Measurements from ENCODE around the gene NPM3.
A peak's percentile ranks its signal among the peaks of the same experiment; 100 is the strongest.
"Not testable (repeated sequence)": the region's sequence is repeated elsewhere in the genome, so short reads cannot be mapped to it uniquely, and the experiment has no call there.

The NPM3 gene

DNA sequence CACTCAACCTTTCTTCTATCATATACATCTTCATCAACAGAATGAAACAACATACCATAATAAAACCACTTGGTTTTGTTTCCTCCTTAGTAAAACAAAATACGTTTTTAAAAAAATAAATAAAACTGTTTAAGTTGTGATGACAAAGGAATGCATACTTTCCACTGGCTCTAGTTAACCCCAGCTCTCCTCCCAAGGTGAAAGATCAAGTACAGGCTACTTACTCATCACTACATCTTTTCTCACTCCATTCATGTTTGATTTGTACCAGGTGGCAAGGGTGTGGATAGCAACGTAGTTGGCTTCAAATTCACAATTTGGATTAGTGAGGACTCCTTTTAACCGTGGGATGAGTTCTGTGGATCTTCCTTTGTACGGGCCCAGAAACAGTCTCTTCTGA lies 20.3 kb upstream of the NPM3 start:
- DNase-seq: no peak

DNA sequence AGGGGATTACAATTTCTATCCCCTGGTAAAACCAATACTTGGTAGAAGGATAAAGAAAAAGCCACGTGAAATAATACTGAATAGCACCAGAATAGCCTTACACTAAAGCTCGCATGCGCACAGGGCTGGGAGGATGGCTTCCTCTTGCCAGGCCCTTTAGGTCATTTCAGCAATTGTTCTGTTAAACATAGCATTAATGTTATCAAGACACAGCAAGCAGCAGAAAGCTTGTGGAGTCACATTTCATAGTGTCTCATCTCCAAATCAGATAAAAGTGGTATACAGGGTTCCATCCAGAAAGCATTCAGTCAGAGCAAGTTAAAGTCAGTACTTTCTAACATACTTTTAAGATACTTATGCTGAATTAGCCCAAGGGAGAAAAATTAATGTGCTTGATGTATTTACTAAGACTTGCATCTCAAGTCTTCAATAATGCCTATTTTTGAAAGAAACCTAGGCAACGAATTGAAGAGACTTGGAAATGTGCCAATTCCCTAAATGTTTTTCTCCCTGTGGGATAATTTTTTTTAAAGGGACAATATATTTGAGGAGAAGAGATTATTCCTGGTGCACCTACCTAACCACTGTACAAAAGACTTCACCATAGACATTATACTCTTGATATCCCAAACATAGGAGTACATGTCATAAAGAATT lies 14.3 kb upstream of the NPM3 start:
- no peak for DNase-seq

DNA sequence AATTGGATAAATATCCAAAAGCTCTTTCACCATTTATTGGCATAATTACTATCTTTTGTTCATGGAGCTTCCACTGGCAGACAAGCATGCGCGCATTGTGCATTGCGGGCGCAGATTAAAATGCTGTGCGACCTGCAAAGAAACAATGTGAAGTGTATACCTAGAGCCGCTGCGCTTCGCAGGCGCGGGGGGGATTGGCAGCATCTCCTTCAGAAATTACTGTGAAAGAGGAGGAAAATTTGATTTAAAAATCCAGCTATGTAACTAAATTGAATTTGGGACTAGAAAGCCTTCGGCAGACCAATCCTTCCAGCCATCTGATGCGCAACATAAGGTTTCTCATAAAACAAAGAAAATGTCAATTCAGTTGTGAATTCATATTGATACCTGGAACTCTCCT lies 10.3 kb upstream of the NPM3 start:
- no peak for DNase-seq

DNA sequence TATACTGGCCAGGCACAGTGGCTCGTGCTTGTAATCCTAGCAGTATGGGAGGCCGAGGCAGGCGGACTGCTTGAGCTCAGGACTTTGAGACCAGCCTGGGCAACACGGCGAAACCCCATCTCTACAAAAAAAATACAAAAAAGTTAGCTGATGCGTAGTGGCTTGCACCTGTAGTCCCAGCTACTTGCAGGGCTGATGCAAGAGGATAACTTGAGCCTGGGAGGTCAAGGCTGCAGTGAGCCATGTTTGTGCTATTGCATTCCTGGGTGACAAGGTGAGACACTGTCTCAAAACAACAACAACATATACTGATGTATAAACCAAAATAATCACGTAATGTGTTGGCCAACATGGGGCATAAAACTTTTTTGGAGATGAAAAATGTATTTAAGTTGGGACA lies 6.4 kb upstream of the NPM3 start:
- DNase-seq: no peak

DNA sequence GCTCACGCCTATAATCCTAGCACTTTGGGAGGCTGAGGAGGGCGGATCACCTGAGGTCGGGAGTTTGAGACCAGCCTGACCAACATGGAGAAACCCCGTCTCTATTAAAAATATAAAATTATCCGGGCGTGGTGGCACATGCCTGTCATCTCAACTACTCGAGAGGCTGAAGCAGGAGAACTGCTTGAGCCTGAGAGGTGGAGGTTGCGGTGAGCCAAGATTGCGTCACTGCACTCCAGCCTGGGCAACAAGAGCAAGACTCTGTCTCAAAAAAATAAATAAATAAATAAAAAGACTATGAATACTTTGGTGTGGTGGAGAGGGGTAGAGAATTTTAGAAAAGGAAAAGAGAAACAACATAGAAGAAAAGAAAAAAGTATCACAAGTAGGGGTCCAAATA lies 6.0 kb upstream of the NPM3 start:
- not testable (repeated sequence) for DNase-seq

DNA sequence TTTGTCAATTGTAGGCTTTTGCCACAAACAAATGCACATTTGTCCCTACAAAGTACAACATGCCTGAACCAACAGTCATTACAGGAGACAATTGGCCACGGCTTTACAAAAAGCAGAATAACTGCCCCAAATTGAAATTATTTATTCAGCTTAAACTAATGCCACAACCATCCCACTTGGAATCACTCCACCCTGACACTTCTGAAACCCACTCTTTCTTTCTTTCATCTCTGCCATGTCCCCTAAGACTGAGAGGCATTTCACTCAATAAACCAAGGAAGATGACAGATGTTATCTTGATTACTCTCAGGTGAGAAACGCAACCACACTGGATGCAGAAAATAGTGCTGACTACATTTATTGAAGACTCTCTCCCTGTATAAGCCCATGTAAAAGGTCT lies 2.6 kb upstream of the NPM3 start:
- no peak for DNase-seq

DNA sequence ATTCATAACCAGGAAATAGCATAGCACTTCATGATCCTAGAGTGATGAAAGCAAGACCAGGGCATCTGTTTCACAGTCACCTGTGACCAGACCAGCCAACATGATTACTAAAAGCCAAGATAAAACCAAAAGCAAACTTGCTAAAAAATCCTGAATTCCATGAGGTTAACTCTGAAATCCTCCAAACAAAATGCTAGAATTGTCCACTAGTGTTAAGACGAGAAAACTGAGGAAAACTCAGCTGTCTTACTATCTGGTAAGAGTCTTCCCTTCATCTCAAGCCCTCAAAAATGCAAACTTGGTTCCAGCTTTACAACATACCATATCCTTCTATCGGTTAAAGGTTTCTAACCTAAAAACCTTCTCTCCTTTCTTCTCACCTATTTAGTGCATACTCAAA lies 1.3 kb upstream of the NPM3 start:
- no peak for DNase-seq

DNA sequence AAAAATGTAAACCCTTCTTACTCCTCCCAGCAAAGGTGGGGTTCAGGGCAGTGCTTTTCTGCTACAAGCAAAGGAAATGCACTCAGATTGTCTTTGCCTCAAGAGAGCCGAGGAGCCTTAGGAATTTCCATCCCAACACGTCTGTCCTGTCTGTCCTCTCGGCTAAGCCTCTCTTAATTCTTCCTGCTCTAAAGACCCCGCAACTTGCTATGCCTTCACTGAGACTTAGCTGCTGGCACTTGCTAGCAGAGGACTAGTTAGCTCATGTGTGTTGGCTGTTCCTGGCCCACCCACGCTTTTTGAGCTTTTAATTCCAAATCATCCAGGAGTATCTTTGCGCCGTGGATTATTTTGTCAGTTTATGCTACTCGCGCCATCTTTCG lies 481 bp upstream of the NPM3 start:
- no peak for DNase-seq

DNA sequence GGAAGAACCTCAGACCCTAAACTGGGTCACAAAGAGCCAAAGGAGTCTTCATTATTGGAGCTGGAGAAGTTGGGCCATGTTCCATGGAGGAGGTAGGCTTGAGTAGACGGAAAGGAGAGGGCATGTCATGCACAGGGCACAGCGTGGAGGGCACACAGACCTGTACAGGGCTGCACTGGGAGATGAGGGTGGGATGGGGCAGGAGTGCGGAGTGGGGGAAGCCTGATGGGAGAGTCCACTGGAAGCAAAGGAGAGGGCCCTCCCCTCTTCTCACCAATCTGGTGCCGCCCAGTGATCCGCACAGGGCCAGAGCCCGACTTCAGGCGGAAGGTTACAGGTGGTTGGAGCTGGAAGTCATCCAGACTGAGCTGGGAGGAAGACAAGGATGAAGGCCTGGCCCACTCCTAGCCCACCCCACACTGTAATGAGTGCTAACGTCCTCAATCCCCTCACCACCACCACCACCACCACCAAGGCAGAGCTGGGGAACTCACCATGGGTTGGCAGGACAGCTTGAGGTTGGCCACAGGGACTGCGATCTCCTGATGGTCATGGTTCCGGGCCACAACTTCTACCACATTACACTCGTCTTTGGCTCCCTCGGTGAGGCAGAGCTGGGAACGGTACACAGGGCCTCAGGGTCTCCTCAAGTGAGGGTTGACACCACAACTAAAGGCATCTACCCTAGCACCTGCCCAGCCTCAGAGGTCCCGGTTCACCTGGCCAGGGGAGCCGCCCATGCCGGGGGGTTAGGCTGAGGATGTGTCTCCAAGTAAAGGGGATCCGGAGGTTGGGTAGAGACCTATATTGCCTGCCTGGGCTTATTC lies 1.0 kb downstream of the NPM3 start:
- no peak for DNase-seq

DNA sequence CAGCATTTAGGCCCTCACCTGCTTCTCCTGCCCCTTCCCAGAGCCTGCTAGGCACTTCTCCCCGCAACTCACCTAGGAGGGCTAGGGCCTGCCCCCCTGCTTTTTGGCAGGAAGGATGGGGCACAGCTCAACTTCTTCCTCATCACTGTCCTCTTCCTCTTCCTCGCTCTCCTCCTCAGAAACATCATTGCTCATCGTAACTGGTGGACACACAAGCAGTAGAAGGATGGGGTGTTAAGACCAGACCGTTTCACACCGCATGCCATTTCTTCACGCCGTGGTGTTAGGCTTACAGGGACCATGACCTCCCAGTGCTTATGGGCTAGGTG lies 1.6 kb downstream of the NPM3 start:
- DNase-seq: no peak

DNA sequence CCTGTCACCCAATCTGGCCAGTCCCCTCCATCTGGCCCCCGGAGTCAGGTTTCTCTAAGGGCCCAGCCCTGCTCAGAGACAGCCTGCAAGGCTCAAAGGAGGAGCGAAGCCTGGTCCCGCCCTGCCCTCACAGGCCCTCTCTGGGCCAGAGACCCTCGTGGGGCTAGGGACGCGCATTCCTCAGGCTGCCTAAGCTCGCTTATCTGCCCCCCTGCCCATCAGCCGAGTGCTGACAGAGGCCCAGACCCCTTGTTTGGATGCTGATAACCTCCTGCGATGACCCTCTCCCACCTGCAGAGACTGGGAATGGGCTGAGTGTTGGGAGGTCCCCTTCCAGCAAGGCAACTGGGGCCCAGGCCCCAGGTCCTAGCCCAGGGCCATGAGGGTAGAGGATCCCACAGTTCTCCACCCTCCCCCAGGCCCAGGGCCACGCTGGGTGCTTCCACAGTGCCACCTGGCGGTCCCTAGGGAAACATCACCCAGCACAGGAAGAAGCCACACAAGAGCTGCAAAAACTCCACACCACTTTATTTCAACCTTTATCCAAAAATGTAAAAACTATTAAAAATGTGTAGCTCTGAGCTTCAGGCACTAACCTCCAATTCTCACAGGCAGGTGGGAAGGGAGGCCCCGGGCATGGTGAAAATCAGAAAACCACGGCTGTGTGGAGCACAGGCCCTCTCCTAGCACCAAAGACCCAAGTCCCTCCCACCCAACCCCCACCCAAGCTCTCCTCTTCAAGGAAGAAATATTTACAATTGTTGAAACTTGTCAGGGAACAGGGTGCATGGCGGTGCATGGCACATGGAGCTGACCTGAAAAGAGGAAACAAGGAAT lies 2.2 kb downstream of the NPM3 start:
- peak; percentile 22 for DNase-seq

DNA sequence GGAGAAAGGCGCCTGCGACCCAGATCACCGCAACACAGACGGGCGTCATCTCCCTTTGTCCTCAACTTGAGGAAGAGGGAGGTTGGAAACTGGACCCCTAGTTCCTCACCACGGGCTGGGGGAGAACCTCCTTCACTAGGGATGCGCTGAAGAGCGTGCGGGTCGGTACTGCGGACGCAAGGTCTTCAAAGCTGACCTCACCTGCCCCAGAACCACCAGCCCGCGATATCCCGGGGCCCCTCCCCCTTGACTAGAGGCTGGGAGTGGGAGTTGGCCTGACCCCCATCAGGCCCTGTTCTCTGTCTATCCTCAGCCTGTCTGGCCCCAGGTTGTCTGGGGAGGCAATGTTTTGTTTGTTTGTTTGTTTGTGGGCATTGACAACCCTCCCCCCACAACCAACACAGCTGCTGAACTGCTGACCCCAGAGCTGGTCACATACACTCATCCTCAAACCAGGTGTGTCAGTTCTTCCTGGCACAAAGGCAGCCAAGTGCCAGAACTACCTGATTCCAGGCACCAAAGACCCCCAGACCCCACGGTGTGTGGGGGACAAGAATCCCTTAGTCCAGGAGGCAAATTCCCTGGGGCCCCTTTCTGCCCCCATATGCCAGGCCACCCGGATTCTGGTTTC lies 2.9 kb downstream of the NPM3 start:
- no peak for DNase-seq

DNA sequence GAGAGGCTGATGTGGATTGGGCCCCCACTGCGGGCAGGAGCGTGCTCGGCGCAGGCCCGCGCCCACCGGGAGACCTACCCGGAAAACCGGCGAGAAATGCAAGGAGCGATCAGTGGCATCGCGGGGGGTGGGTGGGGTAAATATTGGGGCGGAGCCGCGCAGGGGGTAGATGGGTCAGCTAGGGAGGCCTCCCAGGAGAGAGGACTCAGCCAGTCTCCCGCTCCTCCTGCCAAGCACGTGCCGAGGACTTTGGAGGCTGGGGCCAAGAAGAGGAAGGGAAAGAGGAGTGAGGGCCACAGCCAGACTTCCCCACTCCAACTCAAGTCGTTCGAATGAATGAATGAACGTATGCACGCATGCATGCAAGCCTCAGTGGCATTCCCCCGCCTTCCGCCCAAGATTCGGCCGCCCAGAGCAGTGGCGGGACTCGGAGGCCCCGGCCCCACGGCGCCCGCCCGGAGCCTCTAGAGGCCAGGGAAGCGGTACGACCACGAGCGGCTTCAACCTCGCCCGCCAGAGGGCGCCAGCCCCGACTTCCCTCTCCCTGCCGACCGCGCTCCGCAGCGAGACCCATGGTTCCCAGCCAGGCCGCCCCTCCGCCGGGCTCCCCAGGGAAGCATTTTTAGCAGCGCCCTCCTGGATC lies 3.6 kb downstream of the NPM3 start:
- DNase-seq: no peak

DNA sequence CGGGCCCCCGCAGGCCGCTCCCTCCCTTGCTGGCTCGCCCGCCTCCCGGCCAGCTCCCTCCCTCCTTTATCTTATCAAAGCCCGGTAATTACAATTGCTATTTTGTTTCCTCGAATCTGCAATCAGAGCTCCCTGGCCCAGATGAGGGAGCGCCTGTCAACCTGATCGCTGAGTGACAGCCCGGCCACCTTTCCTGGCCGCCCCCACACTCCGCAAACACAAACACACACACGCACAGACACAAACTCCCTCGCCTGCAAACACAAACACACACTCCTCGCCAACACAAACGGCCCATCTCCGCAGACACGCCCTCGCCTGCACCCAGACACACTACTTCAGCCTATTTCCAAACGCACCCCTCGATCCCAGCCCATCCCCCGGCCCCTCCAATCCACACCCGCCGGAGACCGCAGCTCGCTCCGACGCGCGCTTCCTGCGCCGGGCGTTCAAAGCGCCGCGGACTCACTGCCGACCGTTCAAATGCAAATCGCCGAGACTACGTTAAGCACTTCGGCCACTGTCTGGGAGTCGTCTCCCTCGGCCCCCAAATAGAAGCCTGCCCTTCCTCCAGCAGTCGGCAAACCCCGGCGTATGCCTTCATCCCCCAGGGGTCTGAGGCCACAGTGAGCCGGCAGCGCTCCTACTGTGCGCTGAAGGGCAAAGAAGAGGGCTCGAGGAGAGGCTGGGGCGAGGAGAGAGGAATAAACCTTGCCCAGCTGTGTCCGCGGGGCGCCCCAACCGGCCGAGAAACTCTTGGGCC lies 4.3 kb downstream of the NPM3 start:
- no peak for DNase-seq

DNA sequence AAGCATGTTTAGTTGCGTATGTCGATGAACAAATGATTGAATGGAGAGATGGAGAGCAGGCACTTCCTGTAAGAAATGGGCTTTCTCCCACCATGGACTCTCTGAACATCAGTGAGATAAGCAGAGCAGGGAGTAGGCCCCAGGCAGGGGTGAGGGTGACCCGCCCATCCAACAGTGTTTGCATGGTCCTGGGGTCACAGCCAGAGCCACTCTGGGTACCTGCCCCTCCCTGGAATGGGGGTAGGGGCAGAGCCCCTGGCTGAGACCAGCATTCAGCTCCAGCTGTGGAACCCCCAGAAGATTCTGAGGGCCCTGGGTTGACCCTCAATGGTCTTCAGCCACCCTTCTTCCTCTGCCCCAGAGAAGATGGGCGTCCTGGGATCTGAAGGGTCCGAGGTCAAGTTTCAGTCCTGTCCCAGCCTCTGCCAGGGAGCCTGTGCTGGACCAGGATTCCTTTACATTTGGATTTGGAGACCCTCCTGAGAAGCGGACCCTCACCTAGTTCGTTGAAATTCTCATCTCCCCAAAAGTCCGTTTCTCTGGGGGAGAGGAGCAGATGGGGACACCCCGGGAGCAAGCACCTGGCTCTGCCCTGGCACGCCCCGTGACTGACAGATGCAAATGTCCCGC lies 5.0 kb downstream of the NPM3 start:
- no peak for DNase-seq

DNA sequence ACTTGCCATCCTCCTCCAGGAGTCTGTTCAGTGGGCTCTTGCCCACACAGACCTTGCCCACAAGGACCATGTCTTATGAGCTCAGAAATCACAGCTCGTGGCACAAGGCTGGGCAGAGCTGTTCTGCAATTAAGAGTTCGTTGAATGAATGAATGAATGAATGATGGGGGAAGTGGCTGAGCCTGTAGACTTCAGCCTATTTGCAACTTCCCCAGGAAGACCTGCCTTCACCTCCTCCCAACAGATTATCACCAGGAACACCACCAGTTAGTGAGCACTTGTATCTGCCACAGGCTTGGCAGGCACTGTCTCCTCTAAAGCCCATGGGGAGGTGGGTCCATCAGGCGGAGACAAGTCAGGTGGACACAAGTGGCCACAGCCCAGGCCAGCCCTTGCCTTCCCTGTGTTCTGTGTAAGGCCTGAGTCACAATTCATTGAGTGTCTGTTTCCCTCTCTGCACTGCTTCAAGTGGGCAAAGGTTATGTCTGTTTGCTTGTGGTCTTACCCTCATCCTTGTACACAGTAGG lies 5.6 kb downstream of the NPM3 start:
- no peak for DNase-seq

DNA sequence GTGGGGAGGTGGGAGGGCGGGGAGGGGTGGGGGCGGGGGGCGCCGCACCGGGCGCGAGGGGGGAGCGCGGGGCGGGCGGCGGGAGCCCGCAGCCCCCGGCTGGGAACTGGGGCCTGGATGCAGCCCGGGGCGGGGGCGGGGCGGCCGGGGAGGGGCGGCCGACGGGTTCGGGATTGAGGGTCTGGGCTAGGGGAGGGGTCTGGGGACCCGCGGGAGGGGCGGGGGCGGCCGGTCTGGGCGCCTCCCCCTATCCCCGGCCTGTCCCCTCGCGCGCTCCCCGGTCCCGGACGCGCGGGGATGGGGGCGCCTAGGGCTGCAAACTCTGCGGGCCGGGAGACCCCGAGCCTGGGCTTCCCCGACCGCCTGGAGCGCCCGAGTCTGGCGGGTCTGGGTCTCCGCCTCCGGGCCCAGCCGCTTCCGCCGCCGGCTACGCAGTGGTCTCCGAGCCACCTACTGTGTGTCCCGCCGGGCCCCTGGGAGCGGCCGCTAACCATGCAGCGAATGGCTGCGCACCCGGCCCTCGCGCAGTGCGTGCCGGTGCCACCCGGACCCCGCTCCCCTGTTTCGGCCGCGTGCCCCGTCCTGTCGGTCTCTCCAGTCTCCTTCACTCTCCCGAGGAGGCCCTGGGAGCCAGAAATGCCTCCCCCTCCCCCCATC lies 7.0 kb downstream of the NPM3 start:
- DNase-seq: no peak

DNA sequence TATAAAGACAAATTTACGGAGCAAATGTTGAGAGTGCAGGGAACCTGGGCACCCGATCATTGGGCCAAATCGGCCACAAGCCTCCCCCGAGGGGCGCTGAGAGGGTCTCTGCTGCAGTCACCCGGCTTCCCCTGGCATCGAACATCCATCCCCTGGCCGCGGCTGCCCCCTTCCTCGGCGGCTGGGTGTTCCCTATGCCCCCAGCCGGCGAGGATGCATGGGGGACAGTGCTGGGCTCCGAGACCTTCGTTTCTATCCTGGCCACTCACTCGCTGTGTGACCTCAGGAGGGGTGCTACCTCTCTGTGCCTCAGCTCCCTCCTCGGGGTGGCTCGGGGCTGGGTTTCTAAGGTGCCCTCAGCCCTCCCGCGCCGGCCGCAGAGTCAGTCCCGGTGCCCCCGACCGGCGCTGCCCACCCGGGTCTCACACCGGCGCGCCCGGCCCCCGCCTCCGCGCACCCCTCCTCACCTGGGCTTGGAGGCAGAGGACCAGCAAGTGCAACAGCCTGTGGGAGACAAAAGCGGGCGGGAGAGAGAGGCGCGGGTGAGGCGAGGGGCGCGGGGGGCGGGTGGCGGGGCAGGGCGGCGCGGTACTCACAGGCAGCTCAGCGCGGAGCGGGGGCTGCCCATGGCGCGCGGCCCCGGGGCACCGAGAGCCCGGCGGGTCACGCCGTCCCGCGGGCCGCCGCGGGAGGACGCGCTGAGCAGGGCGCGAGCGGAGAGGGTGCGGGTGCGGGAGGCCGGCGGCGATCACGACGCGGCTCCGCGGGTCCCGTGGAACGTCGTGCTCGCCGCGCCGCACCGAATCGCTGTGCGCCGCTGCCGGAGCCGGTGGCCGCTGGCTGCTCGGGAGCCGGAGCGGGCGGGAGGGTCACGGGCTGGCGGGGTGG lies 7.7 kb downstream of the NPM3 start, which contains the start of gene FGF8:
TSS of gene FGF8 (minus strand) at position 842 of the 888 bp plus-strand sequence. CDS start at position 628, 214 bp downstream.
- DNase-seq: no peak

DNA sequence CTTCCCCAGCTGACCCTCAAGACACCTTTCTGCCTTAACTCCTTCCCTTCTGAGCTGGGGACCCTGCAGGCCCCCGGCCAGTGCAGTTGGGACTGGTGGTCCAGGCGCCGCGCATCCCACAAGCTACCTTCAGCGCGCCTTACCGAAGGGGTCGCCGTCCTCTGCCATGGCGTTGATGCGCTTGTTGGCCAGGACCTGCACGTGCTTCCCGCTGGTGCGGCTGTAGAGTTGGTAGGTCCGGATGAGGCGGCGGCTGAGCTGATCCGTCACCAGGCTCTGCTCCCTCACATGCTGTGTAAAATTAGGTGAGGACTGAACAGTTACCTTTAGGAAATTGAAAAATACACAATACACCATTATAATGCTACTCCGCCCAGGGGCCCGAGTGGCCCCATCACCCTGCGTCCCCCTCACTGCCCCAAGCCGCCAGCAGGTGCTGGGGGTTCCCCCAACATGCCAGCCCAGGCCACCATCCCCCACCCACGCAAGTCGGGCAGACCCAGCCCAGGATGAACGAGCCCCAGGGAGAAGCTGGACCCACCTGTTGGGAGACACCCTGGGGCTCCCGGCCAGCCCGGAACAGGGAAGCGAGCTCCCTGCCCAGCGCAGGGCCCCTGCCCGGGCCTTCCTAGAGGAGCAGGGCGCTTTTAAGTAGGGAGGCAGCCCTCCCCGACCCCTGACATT lies 8.5 kb downstream of the NPM3 start:
- DNase-seq: no peak

Data from KG1 (cell line).